Caki2 (cell line): ENCODE data around the gene SUGP2. TPM values are rescaled to one million over a fixed set of nuclear protein-coding genes. Genes with fewer than 3 reads are reported as not detected.

Source experiments
- DNase-seq: peaks from one replicate; pipeline ENCODE4 v3.0.0-alpha.2; 2015; ENCODE audit warnings: low read depth
- in situ Hi-C: cut with HindIII; loops from 2 replicates; pipeline ENCODE4 v1.10.0; 2016; ENCODE audit warnings: low sequenced_read_pairs, low pct_unique_long_range_greater_than_20kb, mixed read lengths
- total RNA-seq: library from RNA; depleted of rRNA; stranded (reverse); fragments of >200 nt; shearing (Covaris generic); gene quantifications from 2 replicates; pipeline ENCODE4 v1.2.3, GENCODE V29; 2014; ENCODE audit warnings: low replicate concordance; rRNA removed

The SUGP2 gene
- total RNA-seq, result 33.4 and 36.5 TPM in 2 replicates

DNA sequence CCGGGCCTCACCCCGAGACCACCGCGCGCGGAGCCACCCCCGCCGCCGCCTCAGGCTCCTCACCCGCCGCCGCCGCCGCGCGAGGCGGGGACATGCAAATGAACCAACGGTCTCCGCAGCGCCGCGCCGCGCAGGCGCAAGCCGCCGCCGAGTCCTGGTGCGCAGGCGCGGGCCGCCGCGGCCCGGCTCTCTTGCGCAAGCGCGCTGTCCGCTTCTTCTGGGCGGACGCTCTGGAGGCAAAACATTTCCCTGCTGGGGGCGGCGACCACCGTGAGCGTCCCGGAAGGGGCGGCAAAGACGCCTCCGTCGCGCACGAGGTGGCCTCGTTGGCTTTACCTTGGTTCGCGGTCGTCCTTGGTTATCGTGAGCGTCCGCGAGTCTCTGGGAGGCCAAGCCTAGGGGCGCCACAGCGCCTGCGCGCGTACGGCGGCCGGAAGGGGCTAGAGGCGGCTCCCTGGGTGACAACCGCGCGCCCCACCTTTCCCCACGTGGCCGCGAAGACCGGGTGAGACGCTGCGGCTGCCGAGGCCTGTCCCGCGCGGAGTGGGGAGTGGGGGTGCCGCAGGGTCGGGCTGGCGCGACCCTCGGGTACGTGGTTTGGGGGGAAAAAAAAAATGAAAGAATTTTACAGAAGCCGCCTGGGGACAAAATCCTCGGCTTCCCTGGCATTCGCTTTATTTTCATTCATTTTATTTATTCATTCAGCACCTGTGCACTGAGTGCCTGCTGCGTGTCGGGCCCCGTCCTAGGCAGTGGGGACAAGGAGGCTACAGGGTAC is at the start of gene SUGP2, which contains the start of gene ARMC6:
Gene SUGP2, minus strand, starts transcription at position 92 of the 778 bp plus-strand sequence. CDS start 2,446 bp downstream, outside the sequence.
Gene ARMC6, plus strand, starts transcription at position 178 of the 778 bp plus-strand sequence. CDS start 607 bp downstream, outside the sequence.
- DNase-seq, result peak; percentile 94
- in situ Hi-C loops, result no loop called here

DNA sequence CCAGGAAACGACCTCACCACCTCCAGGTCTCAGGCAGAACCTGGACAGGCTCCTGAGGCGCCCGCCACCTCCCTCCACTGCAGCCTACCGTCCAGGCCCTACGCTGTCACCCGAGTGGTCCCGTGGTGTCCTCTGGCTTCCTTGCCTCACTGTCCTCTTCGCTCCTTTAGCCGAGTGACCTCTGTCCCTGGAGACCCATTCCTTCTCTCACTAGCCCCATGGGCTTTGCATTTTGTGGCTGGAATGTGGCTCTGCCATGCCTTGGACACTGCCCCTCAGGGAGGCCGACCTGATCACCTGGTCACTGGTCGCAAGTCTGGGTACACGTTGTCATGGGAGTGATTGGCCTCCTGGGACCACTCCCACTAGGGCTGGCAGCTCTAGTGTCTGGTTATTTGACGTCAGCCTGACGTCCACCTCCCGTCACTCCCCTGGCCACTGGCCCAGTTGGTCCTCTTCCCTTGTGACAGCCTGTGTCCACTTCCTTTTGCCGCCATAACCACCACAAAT is 48.4 kb upstream of the SUGP2 start:
- no peak for DNase-seq
- in situ Hi-C loops, result no loop called here

DNA sequence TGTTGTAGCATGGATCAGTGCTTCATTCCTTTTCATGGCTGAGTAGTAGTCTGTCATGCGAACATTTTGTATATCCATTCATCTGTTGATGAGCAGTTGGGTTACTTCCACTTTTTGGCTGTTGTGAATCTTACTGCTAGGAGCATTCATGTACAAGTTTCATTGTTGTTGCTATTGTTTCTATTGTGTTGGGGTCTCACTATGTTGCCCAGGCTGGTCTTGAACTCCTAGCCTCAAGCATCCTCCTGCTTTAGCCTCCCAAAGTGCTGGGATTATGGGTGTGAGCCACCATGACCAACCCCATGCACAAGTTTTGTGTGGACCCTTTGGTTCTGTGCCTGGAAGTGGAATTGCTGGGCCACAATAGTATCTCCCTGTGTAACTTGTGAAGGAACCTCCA is 46.3 kb upstream of the SUGP2 start:
- in situ Hi-C loops, result no loop called here
- no peak for DNase-seq

DNA sequence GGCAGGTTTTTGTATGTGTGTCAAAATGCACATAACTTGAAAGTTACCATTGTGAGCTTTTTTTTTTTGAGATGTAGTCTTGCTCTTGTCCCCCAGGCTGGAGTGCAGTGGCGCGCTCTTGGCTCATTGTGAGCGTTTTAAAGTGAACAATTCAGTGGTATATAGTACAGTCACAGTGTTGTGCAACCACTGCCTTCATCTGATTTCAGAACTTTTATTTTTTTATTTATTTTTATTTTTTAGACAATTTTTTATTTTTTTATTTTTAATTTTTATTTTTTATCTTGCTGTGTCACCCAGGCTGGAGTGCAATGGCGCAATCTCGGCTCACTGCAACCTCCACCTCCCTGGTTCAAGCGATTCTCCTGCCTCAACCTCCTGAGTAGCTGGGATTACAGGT is 45.5 kb upstream of the SUGP2 start:
- in situ Hi-C loops, result no loop called here
- DNase-seq, result no peak

DNA sequence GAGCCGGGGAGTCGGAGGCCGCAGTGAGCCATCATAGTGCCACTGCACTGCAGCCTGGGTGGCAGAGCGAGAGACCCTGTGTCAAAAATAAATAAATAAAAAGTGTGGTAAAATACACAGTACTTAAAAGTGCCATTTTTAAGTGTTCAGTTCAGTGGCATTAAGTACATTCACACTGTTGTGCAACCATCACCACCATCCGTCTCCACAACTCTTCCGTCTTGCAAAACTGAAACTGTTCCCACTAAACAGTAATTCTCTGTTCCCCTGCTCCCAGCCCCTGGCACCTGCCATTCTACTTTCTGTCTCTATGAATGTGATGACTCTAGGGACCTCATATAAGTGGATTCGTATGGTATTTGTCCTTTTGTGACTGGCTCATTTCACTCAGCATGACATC is 43.8 kb upstream of the SUGP2 start:
- in situ Hi-C loops, result no loop called here

DNA sequence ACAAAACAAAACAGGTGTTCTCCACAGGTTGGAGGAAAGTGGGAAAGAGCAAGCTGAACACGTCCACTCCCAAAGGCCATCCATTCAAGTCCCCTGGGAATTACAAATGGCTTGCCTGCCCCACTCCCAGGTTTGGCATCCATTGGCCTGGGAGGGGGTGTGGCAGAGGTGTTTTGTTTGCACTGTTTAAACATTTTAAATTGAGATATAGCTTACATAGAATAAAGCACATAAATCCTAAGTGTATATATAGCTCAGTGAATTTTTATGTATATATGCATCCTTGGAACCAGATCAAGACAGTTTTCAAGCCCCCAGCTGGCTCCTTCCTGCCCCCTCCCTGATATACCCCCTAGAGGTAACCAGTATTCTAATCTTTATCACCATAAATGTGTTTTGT is 43.2 kb upstream of the SUGP2 start:
- in situ Hi-C loops, result no loop called here
- no peak for DNase-seq

More for the DNA sequence above, 43.8 kb upstream of the SUGP2 start:
- DNase-seq, result no peak

DNA sequence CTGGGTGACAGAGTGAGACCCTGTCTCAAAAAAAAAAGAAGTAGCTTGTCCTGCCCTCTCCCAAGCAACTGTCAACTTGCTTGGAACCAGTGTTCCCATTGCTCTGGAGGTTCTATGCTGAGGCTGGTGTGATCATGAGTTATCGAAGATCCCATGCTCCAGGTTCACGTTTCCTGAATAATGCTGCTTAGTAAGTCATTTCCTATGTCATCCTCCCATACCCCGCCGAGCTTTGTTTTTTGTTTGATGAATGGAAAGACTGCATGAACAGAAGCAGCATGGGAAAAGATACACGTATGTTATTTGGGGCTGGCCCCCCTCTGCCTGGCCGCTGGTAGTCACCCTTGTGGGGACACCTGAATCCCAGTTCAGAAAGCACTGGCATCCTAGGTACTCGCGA is 41.8 kb upstream of the SUGP2 start:
- in situ Hi-C loops, result no loop called here
- DNase-seq, result no peak

DNA sequence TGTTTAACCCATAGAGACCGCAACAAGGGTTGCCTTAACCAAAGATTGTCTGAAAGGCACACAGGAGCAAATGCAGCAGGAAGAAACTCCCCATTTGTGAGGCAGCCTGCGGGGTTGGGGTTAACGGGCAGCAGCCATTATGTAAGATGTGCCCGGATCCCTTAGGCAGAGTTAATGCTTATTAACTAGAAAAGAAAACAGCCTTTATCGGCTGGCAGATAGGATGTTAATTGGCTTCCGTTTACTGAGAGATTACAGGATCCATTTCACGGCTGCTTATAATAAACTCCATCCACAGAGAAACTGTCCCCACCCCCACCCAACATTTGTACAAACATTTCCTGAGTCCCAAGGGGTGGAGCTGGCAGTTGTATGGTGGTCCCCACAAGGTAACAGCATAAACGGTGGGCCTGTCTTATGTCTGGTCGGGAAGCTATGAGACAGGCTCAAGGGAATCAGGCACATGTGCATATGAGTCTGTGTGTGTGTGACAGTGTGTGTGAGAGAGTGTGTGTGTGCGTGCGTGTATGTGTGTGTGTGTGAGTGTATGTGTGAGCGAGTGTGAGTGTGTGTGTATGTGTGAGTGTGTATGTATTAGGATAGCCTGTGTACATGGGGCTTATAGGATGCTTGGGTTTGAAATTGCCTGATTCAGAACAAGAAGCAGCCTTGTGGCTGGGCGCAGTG is 41.0 kb upstream of the SUGP2 start:
- in situ Hi-C loops, result no loop called here
- no peak for DNase-seq

DNA sequence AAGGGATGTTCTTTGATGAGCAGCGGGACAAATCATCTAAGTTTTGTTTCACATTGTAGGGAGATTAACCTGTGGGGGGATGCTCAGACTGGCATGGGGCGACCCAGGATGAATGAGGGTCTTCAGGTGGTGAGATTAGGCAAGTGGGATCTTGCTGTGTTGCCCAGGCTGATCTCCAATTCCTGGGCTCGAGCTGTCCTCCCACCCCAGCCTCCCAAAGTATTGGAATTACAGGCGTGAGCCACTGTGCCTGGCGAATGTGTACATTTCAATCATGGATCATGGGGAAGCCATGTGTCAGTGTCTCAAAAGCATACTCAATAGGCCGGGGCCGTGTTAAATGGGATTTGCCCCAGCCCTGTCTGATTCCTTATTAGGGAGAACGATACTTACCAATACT is 38.6 kb upstream of the SUGP2 start:
- no peak for DNase-seq
- in situ Hi-C loops, result no loop called here

DNA sequence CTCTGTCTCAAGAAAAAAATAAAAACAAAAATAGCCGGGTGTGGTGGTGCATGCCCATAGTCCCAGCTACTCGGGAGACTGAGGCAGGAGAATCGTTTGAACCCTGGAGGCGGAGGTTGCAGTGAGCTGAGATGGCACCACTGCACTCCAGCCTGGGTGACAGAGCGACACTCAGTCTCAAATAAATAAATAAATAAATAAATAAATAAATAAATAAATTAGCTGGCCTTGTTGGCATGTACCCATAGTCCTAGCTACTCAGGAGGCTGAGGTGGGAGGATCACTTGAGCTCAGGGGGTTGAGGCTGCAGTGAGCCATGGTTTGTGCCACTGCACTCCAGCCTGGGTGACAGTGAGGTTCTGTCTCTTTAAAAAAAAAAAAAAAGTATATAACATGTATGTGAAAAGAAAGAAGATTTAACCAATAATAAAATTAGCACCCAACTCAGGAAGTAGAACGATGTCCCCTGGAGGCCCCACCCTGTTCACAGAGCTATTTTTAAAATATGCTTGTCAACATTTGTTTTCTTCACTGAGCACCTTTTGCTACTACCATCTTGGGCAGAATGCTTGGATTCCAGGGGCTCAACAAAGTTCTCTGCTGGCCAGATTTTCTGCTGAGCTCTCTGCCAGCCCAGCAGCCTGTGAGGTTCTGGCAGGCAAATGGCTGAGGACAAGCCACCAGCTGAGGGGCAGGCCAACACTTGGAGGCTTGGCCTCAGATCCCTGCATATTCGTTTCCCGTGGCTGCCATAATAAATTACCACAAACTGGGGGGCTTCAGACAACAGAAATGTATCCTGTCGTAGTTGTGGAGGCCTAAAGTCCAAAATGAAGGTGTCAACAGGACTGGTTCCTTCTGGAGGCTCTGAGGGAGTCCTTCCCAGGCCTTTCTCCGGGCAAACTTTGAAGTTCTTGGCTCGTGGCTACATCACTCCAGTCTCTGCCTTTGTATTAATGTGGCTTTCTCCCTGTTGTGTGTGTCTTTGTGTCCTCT is 35.6 kb upstream of the SUGP2 start:
- in situ Hi-C loops, result no loop called here
- DNase-seq, result no peak

DNA sequence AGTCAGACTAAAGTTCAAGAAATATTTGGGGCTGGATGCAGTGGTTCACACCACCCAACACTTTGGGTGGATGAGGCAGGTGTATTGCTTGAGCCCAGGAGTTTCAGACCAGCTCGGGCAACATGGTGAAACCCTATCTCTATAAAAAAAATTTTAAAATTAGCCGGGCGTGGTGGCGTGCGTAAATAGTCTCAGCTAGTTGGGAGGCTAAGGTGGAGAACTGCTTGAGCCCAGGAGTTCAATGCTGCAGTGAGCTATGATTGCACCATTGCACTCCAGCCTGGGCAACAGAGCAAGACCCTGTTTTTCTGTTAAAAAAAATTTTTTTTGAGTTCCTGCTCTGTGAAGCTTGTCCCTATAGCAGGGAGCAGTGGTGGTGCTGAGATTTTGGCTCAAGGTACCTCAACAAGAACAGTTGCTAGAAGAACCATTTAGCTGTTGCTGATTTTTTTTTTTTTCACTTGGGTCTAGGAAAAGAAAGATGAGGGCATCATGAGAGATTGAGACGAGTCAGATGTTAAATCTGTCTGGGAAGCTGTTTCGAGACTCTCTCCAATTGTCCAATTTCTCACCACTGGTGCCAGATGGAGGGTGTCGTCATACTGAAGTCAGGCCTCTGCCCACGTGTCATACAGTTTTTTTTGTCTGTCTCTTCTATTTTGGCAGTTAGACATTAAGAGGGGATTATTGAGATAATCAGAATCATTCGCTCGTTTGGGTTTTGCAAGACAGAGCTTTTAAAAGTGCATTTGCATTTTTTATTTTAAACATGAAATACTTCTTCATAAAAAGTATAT is 34.2 kb upstream of the SUGP2 start:
- in situ Hi-C loops, result no loop called here
- DNase-seq, result no peak

DNA sequence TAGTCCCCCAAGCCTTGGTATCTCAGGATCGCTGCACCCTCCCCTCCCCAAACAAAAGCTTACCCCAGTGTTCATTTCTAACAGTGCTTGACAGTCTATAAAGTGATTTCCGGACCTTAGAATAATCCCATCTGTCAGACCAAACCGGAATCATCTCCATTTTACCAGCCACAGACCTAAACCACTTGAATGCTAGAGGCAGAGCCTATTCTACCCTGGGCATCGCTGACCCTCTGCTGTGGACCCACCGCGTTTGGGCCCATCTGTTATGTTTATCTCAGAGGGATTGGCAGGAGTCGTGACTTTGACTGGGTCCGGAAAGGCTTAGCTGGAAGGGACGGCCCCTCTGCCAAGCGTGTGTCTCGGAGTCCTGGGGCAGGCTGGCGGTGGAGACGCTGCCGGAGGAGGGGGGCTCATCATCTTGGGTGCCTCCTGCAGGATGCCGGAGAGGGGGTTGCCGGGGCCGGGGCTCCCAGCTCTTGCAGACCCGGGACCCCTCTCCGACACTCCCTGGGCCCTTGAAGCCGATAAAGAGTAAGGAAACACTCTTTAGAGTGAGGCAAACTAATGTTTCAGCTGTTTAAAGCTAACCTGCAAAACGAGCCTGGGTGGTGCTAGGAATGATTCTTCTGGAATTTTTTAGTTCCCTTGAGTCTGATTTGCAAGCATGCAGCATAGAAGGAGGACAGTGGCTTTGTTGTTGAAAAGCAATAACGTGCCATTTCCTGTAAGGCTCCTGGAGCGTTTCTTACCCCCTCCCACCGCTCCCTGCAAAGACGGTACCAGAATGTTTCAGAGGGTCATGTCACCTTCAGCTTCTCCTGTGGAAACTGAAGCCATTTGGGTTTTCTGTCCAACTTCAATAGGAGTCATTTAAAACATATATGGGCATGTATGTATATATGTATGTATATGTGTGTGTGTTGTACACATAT is 31.8 kb upstream of the SUGP2 start:
- DNase-seq, result no peak

DNA sequence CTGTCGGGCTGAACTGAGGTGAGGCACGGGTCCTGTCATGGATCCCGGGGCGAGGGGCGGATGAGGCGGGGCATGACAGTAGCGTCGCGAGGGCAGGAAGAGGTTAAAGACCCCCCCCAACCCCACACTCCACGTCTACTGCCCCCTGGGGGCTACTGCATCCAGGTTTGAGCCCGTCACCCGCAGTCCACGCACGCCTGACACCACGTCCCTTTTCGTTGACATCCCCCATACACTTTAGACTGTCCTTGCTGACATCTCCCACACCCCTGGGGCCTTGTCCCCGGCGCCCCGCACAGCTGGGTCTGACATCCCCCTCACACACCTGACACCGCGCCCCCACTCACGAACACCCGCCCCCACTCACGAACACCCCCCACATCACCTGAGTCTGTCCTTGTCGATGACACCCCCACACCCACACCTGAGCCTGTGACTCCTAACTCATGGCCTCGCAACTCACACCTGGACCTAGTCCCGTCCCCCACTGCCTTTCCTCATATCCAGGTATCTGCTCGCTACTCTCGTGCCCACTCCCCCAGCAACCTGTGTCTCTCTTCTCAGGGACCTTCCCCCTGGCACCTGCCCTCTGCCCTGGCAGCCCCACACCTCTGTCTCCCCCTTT is 30.9 kb upstream of the SUGP2 start:
- DNase-seq, result no peak
- in situ Hi-C loops, result no loop called here

More for the DNA sequence above, 31.8 kb upstream of the SUGP2 start:
- in situ Hi-C loops, result no loop called here

DNA sequence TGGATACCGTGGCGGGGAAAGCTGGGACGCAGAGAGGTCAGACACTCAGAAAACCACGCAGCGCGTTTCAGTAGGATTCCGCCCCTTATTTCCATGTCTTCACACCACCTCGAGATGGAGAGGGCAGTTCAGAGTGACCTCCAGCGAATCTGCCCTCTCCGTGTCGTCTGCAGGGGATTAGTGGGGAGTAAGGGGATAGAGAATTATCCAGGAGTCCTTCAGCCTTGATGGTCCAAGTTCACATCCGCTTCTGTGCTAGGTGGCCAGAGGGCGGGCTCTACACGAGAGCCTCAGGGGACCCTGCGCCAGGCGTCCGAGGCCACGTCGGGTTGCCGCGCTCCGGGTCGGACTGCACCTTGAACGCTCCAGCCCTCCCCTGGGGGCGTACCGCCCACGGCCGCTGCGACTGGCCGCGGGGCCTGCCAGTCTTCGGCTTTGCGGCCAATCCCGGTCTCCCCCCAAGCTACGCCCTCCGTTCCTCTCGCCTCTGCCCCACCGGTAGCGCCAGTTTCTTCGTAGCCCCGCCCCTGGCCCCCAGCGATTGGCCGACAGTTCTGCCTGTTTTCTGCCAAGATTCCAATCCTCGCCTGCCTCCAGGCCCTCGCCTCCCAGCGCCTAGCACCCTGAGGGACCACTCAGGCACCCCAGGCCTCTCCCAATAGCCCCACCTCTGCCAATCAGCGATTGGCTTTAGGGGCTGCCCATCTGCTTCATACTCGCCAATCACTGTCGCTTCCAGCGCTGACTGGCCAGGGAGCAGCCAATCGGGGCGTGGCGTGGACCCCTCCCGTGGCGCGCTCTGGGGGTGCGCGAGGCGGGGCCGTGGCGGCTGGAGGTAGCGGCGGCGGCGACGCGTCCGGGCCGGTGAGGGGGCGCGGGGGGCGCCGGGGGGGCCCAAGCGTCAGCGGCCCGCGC is 30.1 kb upstream of the SUGP2 start, which contains the start of gene SLC25A42:
Gene SLC25A42, plus strand, starts transcription at position 812 of the 915 bp plus-strand sequence. CDS start 32,131 bp downstream, outside the sequence.
- in situ Hi-C loops, result no loop called here
- DNase-seq, result peak; percentile 100
